PC-9 (cell line): Measurements from ENCODE around the gene RAMACL.

ENCODE experiments used
- EZH2 ChIP-seq: fragments of 200-600 bp; sonication (generic); IDR thresholded peaks from 2 replicates; pipeline ENCODE4 v1.8.0; 2017; ENCODE audit warnings: antibody characterized with exemption, low read depth
- TF ChIP-seq, protein P1 (sequence below): fragments of 200-600 bp; sonication (generic); conservative IDR thresholded peaks from 2 replicates; pipeline ENCODE4 v1.6.1; 2017; ENCODE audit warnings: mixed run types, antibody characterized with exemption, mild to moderate bottlenecking, moderate library complexity

GRCh38 chr6:166600931-166601330, 14.5 kb upstream of the RAMACL start:
- TF ChIP-seq, protein P1, sequence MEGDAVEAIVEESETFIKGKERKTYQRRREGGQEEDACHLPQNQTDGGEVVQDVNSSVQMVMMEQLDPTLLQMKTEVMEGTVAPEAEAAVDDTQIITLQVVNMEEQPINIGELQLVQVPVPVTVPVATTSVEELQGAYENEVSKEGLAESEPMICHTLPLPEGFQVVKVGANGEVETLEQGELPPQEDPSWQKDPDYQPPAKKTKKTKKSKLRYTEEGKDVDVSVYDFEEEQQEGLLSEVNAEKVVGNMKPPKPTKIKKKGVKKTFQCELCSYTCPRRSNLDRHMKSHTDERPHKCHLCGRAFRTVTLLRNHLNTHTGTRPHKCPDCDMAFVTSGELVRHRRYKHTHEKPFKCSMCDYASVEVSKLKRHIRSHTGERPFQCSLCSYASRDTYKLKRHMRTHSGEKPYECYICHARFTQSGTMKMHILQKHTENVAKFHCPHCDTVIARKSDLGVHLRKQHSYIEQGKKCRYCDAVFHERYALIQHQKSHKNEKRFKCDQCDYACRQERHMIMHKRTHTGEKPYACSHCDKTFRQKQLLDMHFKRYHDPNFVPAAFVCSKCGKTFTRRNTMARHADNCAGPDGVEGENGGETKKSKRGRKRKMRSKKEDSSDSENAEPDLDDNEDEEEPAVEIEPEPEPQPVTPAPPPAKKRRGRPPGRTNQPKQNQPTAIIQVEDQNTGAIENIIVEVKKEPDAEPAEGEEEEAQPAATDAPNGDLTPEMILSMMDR: no peak
- no peak for TF ChIP-seq EZH2
